ENCODE results near the gene CHI3L2. TPM values are rescaled to one million over a fixed set of nuclear protein-coding genes. Genes with fewer than 3 reads are reported as not detected.

Gene CHI3L2
- total and polyA plus RNA-seq, 2 donors (not counting 1 experiment from before 2014, with no cell fraction given): 9.2 to 31.5 TPM

GRCh38 chr1:111223126-111223685 lies 4.3 kb upstream of the CHI3L2 start:
- H3K4me3 ChIP-seq (ENCODE audit: control extremely low read depth in 1 of 5, extremely low read depth in 1 of 5, insufficient read depth in 1 of 5, low read depth in 2 of 5, low read length in 4 of 5): peak overlapping the region in 1 of 5 experiments; percentile 3
- no peaks in the 10 kb centered on the region for H3K27me3 ChIP-seq (replicated peaks in 1 of 4; ENCODE audit: control extremely low read depth in 1 of 4, control insufficient read depth in 3 of 4, insufficient read depth in 4 of 4, low read length in 3 of 4)
- Mint-ChIP-seq H3K27me3 (no peaks in the 10 kb centered on the region), H3K4me3 (peak overlapping the region; percentile 72), H3K27ac (peak overlapping the region; percentile 91), H3K4me1 (peaks cover 82% of the 10 kb centered on the region), H3K9me3 (ENCODE audit: insufficient read depth) (no peaks in the 10 kb centered on the region)
- intact Hi-C loops (cut with micrococcal nuclease): loop anchor here (1.0 to 10.0 kb wide), 9 partner anchors 36 to 542 kb away; partner anchors contain the start of genes CEPT1, DRAM2 and LRIF1
- no peaks in the 10 kb centered on the region for H3K9me3 ChIP-seq (ENCODE audit: control extremely low read depth in 1 of 3, control insufficient read depth in 2 of 3, insufficient read depth in 1 of 3, low read length in 2 of 3)
- ChIA-PET POLR2A (interaction anchor here (0.7 to 1.1 kb wide), 3 partner anchors 20 to 515 kb away, joined by 3 to 7 read pairs (median 3); no protein-coding TSS in a partner anchor), CTCF (interaction anchor here (0.7 to 10.9 kb wide), 44 partner anchors 9 to 546 kb away, joined by 3 to 205 read pairs (median 5); partner anchors contain the start of genes CEPT1, DENND2D, DRAM2 and WDR77)
- H2AFZ ChIP-seq (ENCODE audit: insufficient read depth, low read depth, low read length, poor library complexity, severe bottlenecking): peak overlapping the region; percentile 37
- H4K20me1 ChIP-seq (ENCODE audit: control insufficient read depth, insufficient read depth, low read length, poor library complexity, severe bottlenecking): no peaks in the 10 kb centered on the region
- no peak for TF ChIP-seq CTCF (IDR thresholded peaks at IDR 0.05)
- no peak for TF ChIP-seq EZH2 (IDR thresholded peaks at IDR 0.05; ENCODE audit: borderline replicate concordance, insufficient read depth, low read depth, low read length, poor library complexity, severe bottlenecking)
- H3K27ac ChIP-seq (ENCODE audit: low read length in 2 of 2): peak overlapping the region; percentile 46 to 92
- no peak for ATAC-seq (ENCODE audit: low read depth)
- peak overlapping the region; percentile 58 for H3K4me2 ChIP-seq (replicated peaks; ENCODE audit: low read depth, low read length, poor library complexity, severe bottlenecking)
- peaks cover 85 to 87% of the 10 kb centered on the region in 2 donors for H3K4me1 ChIP-seq (ENCODE audit: control insufficient read depth in 2 of 2, insufficient read depth in 2 of 2, low read length in 2 of 2)
- peak; percentile 16 for DNase-seq
- no peaks in the 10 kb centered on the region for H3K36me3 ChIP-seq (replicated peaks in 1 of 2; ENCODE audit: control extremely low read depth in 1 of 2, control insufficient read depth in 1 of 2, extremely low read depth in 1 of 2, insufficient read depth in 2 of 2, low read length in 1 of 2)
- H3K9ac ChIP-seq (ENCODE audit: low read length): no peak overlapping the region
- 81% methylated on average over 5 of the region's 6 CpGs for WGBS (ENCODE audit: insufficient coverage)
- no peaks in the 10 kb centered on the region for H3K79me2 ChIP-seq (ENCODE audit: control insufficient read depth, insufficient read depth, low read length)

GRCh38 chr1:111225091-111225490 lies 2.4 kb upstream of the CHI3L2 start:
- DNase-seq (no peak), ATAC-seq (ENCODE audit: low read depth) (no peak)
- Histone ChIP-seq H3K27ac (ENCODE audit: low read length in 2 of 2) (peak overlapping the region; percentile 15 to 71), H4K20me1 (ENCODE audit: control insufficient read depth, insufficient read depth, low read length, poor library complexity, severe bottlenecking) (no peaks in the 10 kb centered on the region), H3K4me2 (replicated peaks; ENCODE audit: low read depth, low read length, poor library complexity, severe bottlenecking) (peak overlapping the region; percentile 28), H3K27me3 (replicated peaks in 1 of 4; ENCODE audit: control extremely low read depth in 1 of 4, control insufficient read depth in 3 of 4, insufficient read depth in 4 of 4, low read length in 3 of 4) (no peaks in the 10 kb centered on the region), H3K9ac (ENCODE audit: low read length) (no peak overlapping the region), H3K4me3 (ENCODE audit: control extremely low read depth in 1 of 5, extremely low read depth in 1 of 5, insufficient read depth in 1 of 5, low read depth in 2 of 5, low read length in 4 of 5) (no peak overlapping the region), H3K79me2 (ENCODE audit: control insufficient read depth, insufficient read depth, low read length) (peaks cover 12% of the 10 kb centered on the region), H2AFZ (ENCODE audit: insufficient read depth, low read depth, low read length, poor library complexity, severe bottlenecking) (peak overlapping the region; percentile 49), H3K36me3 (replicated peaks in 1 of 2; ENCODE audit: control extremely low read depth in 1 of 2, control insufficient read depth in 1 of 2, extremely low read depth in 1 of 2, insufficient read depth in 2 of 2, low read length in 1 of 2) (no peaks in the 10 kb centered on the region), H3K9me3 (ENCODE audit: control extremely low read depth in 1 of 3, control insufficient read depth in 2 of 3, insufficient read depth in 1 of 3, low read length in 2 of 3) (peaks cover 0 to 5% (median 4%) of the 10 kb centered on the region in 3 donors), H3K4me1 (ENCODE audit: control insufficient read depth in 2 of 2, insufficient read depth in 2 of 2, low read length in 2 of 2) (peaks cover 77 to 79% of the 10 kb centered on the region in 2 donors)
- H3K4me3 Mint-ChIP-seq: peak overlapping the region; percentile 32
- intact Hi-C loops (cut with micrococcal nuclease): loop anchor here (10.0 kb wide), 1 partner anchor 540 kb away; no protein-coding TSS in a partner anchor
- peak overlapping the region; percentile 89 for H3K27ac Mint-ChIP-seq
- no peaks in the 10 kb centered on the region for H3K9me3 Mint-ChIP-seq (ENCODE audit: insufficient read depth)
- ChIA-PET POLR2A (no interaction called here), CTCF (interaction anchor here (0.8 to 3.0 kb wide), 6 partner anchors 21 to 216 kb away, joined by 3 to 17 read pairs (median 6); no protein-coding TSS in a partner anchor)
- TF ChIP-seq EZH2 (IDR thresholded peaks at IDR 0.05; ENCODE audit: borderline replicate concordance, insufficient read depth, low read depth, low read length, poor library complexity, severe bottlenecking) (no peak), CTCF (IDR thresholded peaks at IDR 0.05) (no peak)
- peaks cover 77% of the 10 kb centered on the region for H3K4me1 Mint-ChIP-seq
- no peaks in the 10 kb centered on the region for H3K27me3 Mint-ChIP-seq

Data from B cell (primary cell).